HG02763 (cell line): ENCODE data around the gene NCKAP5L.

Experiments used
- ATAC-seq: cut with Tn5 transposase; IDR thresholded peaks from one replicate; pipeline ENCODE4 v1.9.1; 2021; ENCODE audit warnings: mild to moderate bottlenecking, moderate library complexity; ENCODE audit not compliant: unreplicated experiment

Gene NCKAP5L

DNA sequence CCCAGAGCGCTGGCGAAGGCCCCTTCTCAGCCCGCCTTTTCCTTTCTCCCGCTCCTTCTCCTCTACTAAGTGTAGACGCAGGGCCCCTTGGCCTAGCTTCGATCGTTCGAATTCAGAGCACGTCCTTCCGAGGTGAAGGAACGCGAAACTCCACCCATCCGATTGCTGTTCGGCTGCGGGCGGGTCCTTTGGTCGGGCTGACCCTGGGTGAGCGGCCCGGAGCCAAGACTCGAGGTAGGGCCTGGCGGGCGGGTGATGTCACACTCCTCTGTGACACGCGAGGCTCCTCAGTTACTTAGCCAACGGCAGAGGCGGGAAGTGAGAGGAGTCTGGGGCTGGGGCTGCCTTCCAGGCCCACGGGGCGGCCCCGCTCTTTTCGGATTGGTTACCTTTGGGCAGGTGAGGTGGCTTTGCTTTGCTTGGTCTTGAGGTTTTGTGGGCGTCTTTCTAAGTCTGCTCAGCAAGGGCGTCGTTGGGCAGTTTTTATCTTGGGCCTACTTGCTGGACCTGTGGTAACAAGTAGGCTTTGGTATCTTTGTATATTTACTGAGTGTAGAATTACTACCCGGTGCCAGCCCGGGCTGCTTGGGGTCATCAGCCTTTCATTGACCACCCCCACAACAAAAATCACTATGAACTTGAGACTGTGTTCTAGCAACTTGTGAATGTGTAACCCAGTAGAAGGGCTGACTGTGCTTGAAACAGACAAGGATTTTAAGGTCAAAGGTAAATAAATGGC, 86.2 kb downstream of the NCKAP5L start:
- ATAC-seq: peak; percentile 50
